ENCODE results near the gene ACKR4. TPM values are rescaled to one million over a fixed set of nuclear protein-coding genes. Genes with fewer than 3 reads are reported as not detected.
"Not testable (repeated sequence)": the region's sequence is repeated elsewhere in the genome, so short reads cannot be mapped to it uniquely, and the experiment has no call there.

The ACKR4 gene
- total RNA-seq, 4 donors from 2014 or later, result not detected

GRCh38 chr3:132630612-132631011 lies 33.5 kb downstream of the ACKR4 start:
- TF ChIP-seq CTCF (IDR thresholded peaks at IDR 0.05 in 4 of 5, conservative IDR thresholded peaks at IDR 0.05 in 1 of 5), result no peak
- no peak for TF ChIP-seq POLR2A (IDR thresholded peaks at IDR 0.05)
- in situ Hi-C loops (cut with MboI; ENCODE audit: low sequenced_read_pairs in 4 of 4), result no loop called here
- H3K9me3 ChIP-seq, result no peaks in the 10 kb centered on the region
- no peaks in the 10 kb centered on the region for H3K27me3 ChIP-seq
- ATAC-seq (no peak), DNase-seq (no peak)
- intact Hi-C loops (cut with DNase I; ENCODE audit: low total_unique reads), result no loop called here
- H3K36me3 ChIP-seq, result peaks cover 0 to 26% of the 10 kb centered on the region in 2 donors
- peaks cover 0 to 5% of the 10 kb centered on the region in 2 donors for H3K4me1 ChIP-seq
- H3K4me3 ChIP-seq, result no peak overlapping the region
- H3K27ac ChIP-seq, result no peak overlapping the region

- Histone ChIP-seq H3K36me3 (peaks cover 0 to 30% of the 10 kb centered on the region in 2 donors), H3K4me1 (peaks cover 0 to 5% of the 10 kb centered on the region in 2 donors), H3K4me3 (no peak overlapping the region), H3K9me3 (no peaks in the 10 kb centered on the region), H3K27me3 (no peaks in the 10 kb centered on the region), H3K27ac (no peak overlapping the region)
- TF ChIP-seq CTCF (IDR thresholded peaks at IDR 0.05 in 4 of 5, conservative IDR thresholded peaks at IDR 0.05 in 1 of 5) (no peak), POLR2A (IDR thresholded peaks at IDR 0.05) (no peak)
- no peak for ATAC-seq
- DNase-seq, result no peak
- in situ Hi-C loops (cut with MboI; ENCODE audit: low sequenced_read_pairs in 4 of 4), result loop anchor here in 1 of 4 donors (5.0 kb wide), 1 partner anchor 98 kb away; no protein-coding TSS in a partner anchor
- intact Hi-C loops (cut with DNase I; ENCODE audit: low total_unique reads), result no loop called here
Measured at GRCh38 chr3:132635052-132635451, 38.0 kb downstream of the ACKR4 start.

- DNase-seq (no peak), ATAC-seq (no peak)
- intact Hi-C loops (cut with DNase I; ENCODE audit: low total_unique reads), result no loop called here
- peaks cover 0 to 30% of the 10 kb centered on the region in 2 donors for H3K36me3 ChIP-seq
- H3K27ac ChIP-seq, result no peak overlapping the region
- no peaks in the 10 kb centered on the region for H3K27me3 ChIP-seq
- in situ Hi-C loops (cut with MboI; ENCODE audit: low sequenced_read_pairs in 4 of 4), result loop anchor here in 1 of 4 donors (5.0 kb wide), 1 partner anchor 100 kb away; no protein-coding TSS in a partner anchor
- TF ChIP-seq POLR2A (IDR thresholded peaks at IDR 0.05) (no peak), CTCF (IDR thresholded peaks at IDR 0.05 in 4 of 5, conservative IDR thresholded peaks at IDR 0.05 in 1 of 5) (no peak)
- H3K9me3 ChIP-seq, result no peaks in the 10 kb centered on the region
- peaks cover 0 to 5% of the 10 kb centered on the region in 2 donors for H3K4me1 ChIP-seq
- no peak overlapping the region for H3K4me3 ChIP-seq
Measured at GRCh38 chr3:132637590-132637989, 40.5 kb downstream of the ACKR4 start.

- in situ Hi-C loops (cut with MboI; ENCODE audit: low sequenced_read_pairs in 4 of 4) (loop anchor here in 1 of 4 donors (5.0 kb wide), 1 partner anchor 101 kb away; no protein-coding TSS in a partner anchor), intact Hi-C loops (cut with DNase I; ENCODE audit: low total_unique reads) (no loop called here)
- no peak for TF ChIP-seq POLR2A (IDR thresholded peaks at IDR 0.05)
- TF ChIP-seq CTCF (IDR thresholded peaks at IDR 0.05 in 4 of 5, conservative IDR thresholded peaks at IDR 0.05 in 1 of 5), result no peak
- ATAC-seq (no peak), DNase-seq (no peak)
- H3K27me3 ChIP-seq, result no peaks in the 10 kb centered on the region
- H3K4me3 ChIP-seq, result no peak overlapping the region
- peaks cover 0 to 30% of the 10 kb centered on the region in 2 donors for H3K36me3 ChIP-seq
- peaks cover 0 to 5% of the 10 kb centered on the region in 2 donors for H3K4me1 ChIP-seq
- H3K27ac ChIP-seq, result no peak overlapping the region
- H3K9me3 ChIP-seq, result no peaks in the 10 kb centered on the region
Measured at GRCh38 chr3:132638706-132639105, 41.6 kb downstream of the ACKR4 start.

- H3K27me3 ChIP-seq; intact Hi-C loops (cut with DNase I; ENCODE audit: low total_unique reads); ATAC-seq; DNase-seq; H3K27ac ChIP-seq; H3K4me1 ChIP-seq; H3K9me3 ChIP-seq; H3K4me3 ChIP-seq: not testable (repeated sequence)
- H3K36me3 ChIP-seq, result peaks cover 0 to 28% of the 10 kb centered on the region in 2 donors
- in situ Hi-C loops (cut with MboI; ENCODE audit: low sequenced_read_pairs in 4 of 4), result loop anchor here in 2 of 4 donors (10.0 kb wide), 2 partner anchors 97 to 107 kb away; no protein-coding TSS in a partner anchor
Measured at GRCh38 chr3:132641427-132641826, 44.4 kb downstream of the ACKR4 start.

All from gastrocnemius medialis (tissue), 4 donors.